ENCODE results near the gene ARHGAP24.

DNA sequence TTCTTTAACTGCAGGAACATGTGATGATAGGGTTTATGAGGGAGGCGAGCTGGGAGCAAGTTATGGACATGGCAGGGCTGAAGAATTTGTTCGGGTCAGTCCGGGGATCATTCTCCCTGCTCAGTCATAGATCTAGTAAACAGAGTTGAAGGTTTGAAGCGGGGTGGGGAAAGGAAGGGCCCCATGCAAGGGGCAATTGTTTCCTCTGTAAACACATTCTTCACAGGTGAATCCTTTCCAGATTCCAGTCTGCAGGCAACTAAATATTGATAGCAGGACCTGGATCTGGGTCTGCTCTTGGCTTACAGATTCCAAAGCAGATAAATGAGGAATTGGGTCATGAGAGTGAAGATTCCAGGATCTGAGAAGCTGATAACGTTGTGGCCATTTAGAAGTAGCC, 44.3 kb upstream of the ARHGAP24 start:
- TF ChIP-seq, protein P1, sequence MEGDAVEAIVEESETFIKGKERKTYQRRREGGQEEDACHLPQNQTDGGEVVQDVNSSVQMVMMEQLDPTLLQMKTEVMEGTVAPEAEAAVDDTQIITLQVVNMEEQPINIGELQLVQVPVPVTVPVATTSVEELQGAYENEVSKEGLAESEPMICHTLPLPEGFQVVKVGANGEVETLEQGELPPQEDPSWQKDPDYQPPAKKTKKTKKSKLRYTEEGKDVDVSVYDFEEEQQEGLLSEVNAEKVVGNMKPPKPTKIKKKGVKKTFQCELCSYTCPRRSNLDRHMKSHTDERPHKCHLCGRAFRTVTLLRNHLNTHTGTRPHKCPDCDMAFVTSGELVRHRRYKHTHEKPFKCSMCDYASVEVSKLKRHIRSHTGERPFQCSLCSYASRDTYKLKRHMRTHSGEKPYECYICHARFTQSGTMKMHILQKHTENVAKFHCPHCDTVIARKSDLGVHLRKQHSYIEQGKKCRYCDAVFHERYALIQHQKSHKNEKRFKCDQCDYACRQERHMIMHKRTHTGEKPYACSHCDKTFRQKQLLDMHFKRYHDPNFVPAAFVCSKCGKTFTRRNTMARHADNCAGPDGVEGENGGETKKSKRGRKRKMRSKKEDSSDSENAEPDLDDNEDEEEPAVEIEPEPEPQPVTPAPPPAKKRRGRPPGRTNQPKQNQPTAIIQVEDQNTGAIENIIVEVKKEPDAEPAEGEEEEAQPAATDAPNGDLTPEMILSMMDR (IDR thresholded peaks at IDR 0.05) = no peak
- no peak for TF ChIP-seq ZFX (IDR thresholded peaks at IDR 0.05; ENCODE audit: borderline replicate concordance)

Measured in 22Rv1 (cell line).